Liver (tissue), 9 donors: Measurements from ENCODE around the gene BAHCC1. TPM values are rescaled to one million over a fixed set of nuclear protein-coding genes. Genes with fewer than 3 reads are reported as not detected.

Experiments
- DNase-seq: peaks from one replicate; pipeline ENCODE4 v3.0.0-alpha.2; 2017; ENCODE audit warnings: low spot score
- H3K27ac ChIP-seq, 2 donors: one replicate each; pipeline ENCODE4 v1.7.0; 2013; ENCODE audit warnings: inconsistent platforms in 2 of 2, low read length in 2 of 2, control low read depth in 1 of 2, low read depth in 1 of 2, mild to moderate bottlenecking in 1 of 2
- H3K27me3 ChIP-seq, 4 donors: one replicate each; pipeline versions ENCODE4 v1.6.1 to v1.7.0; 2013; ENCODE audit warnings: low read length in 3 of 4, inconsistent platforms in 1 of 4, mild to moderate bottlenecking in 1 of 4, moderate library complexity in 1 of 4; ENCODE audit not compliant: control insufficient read depth in 4 of 4, insufficient read depth in 4 of 4
- H3K36me3 ChIP-seq, 4 donors: one replicate each; pipeline versions ENCODE4 v1.6.1 to v1.7.0; 2013; ENCODE audit warnings: low read length in 3 of 4, mild to moderate bottlenecking in 3 of 4, low read depth in 1 of 4, moderate library complexity in 1 of 4; ENCODE audit not compliant: control insufficient read depth in 4 of 4, insufficient read depth in 3 of 4
- H3K4me1 ChIP-seq, 4 donors: one replicate each; pipeline versions ENCODE4 v1.6.1 to v1.7.0; 2013; ENCODE audit warnings: low read length in 3 of 4, mild to moderate bottlenecking in 3 of 4, moderate library complexity in 1 of 4; ENCODE audit not compliant: control insufficient read depth in 4 of 4, insufficient read depth in 4 of 4
- H3K4me3 ChIP-seq, 3 donors: one replicate each; pipeline versions ENCODE4 v1.6.1 to v1.7.0; 2013; ENCODE audit warnings: low read length in 3 of 3, control low read depth in 1 of 3, low read depth in 1 of 3, mild to moderate bottlenecking in 1 of 3
- H3K9ac ChIP-seq, 2 donors: one replicate each; pipeline ENCODE4 v1.7.0; 2013; ENCODE audit warnings: low read length in 2 of 2, mild to moderate bottlenecking in 2 of 2, moderate library complexity in 2 of 2, control low read depth in 1 of 2, low read depth in 1 of 2
- H3K9me3 ChIP-seq, 4 donors: one replicate each; pipeline versions ENCODE4 v1.6.1 to v1.7.0; 2013; ENCODE audit warnings: low read length in 3 of 4; ENCODE audit not compliant: control insufficient read depth in 4 of 4
- ATF3 ChIP-seq: IDR thresholded peaks from 2 replicates; pipeline ENCODE4 v1.6.1; 2016; ENCODE audit warnings: antibody characterized with exemption
- EGR1 ChIP-seq, 2 donors: IDR thresholded peaks; 2 replicates each; pipeline ENCODE4 v1.6.1; 2016 to 2018; ENCODE audit warnings: antibody characterized with exemption in 2 of 2, low read depth in 2 of 2
- FOXA1 ChIP-seq: IDR thresholded peaks from 2 replicates; pipeline ENCODE4 v1.6.1; 2016; ENCODE audit warnings: antibody characterized with exemption
- FOXA2 ChIP-seq: IDR thresholded peaks from 2 replicates; pipeline ENCODE4 v1.6.1; 2016; ENCODE audit warnings: antibody characterized with exemption
- GABPA ChIP-seq, 2 donors: IDR thresholded peaks in 1 of 2; conservative IDR thresholded peaks in 1 of 2; 2 replicates each; pipeline ENCODE4 v1.6.1; 2016; ENCODE audit warnings: antibody characterized with exemption in 2 of 2, mild to moderate bottlenecking in 1 of 2, moderate library complexity in 1 of 2
- HNF4A ChIP-seq, 2 donors: conservative IDR thresholded peaks; 2 replicates each; pipeline ENCODE4 v1.6.1; 2016; ENCODE audit warnings: antibody characterized with exemption in 2 of 2, mild to moderate bottlenecking in 2 of 2
- HNF4G ChIP-seq: IDR thresholded peaks from 2 replicates; pipeline ENCODE4 v1.6.1; 2016; ENCODE audit warnings: antibody characterized with exemption
- JUND ChIP-seq, 2 donors: IDR thresholded peaks; 2 replicates each; pipeline ENCODE4 v1.6.1; 2016; ENCODE audit warnings: antibody characterized with exemption in 2 of 2
- REST ChIP-seq: IDR thresholded peaks from 2 replicates; pipeline ENCODE4 v1.6.1; 2016; ENCODE audit warnings: antibody characterized with exemption, mild to moderate bottlenecking
- RXRA ChIP-seq, 2 donors: IDR thresholded peaks; 2 replicates each; pipeline ENCODE4 v1.6.1; 2017 to 2018; ENCODE audit warnings: antibody characterized with exemption in 2 of 2, mild to moderate bottlenecking in 1 of 2
- TAF1 ChIP-seq: conservative IDR thresholded peaks from 2 replicates; pipeline ENCODE4 v1.6.1; 2016; ENCODE audit warnings: antibody characterized with exemption, mild to moderate bottlenecking
- YY1 ChIP-seq: IDR thresholded peaks from 2 replicates; pipeline ENCODE4 v1.6.1; 2016; ENCODE audit warnings: antibody characterized with exemption, mild to moderate bottlenecking
- ZBTB33 ChIP-seq: IDR thresholded peaks from 2 replicates; pipeline ENCODE4 v1.6.1; 2016; ENCODE audit warnings: antibody characterized with exemption
- WGBS: extraction: QIAGEN DNeasy Blood & Tissue Kit; methylation state at CpG from one replicate; pipeline ENCODE4 v1.1.7; 2013; 5-methylcytosine and 5-hydroxymethylcytosine counted together
- polyA plus RNA-seq, 2 donors: library from polyadenylated mRNA; stranded (reverse) in 1 of 2; unstranded in 1 of 2; fragments of 200-250 nt in 1 of 2; fragments of >200 nt in 1 of 2; fragmentation: Nextera tagmentation in 1 of 2; extraction: Ambion mirVana in 1 of 2; gene quantifications; one replicate each; pipeline versions ENCODE4 v1.2.1 to v1.2.3, GENCODE V29; 2013 to 2015
- total RNA-seq, 2 donors: library from RNA; depleted of rRNA; stranded (reverse); fragments of >200 nt; gene quantifications; one replicate each; pipeline ENCODE4 v1.2.3, GENCODE V29; 2014
- donor health status: healthy.
- donor health status: healthy.
- donor health status: healthy.
- donor health status: healthy.
- donor health status: healthy.

Gene BAHCC1
- total and polyA plus RNA-seq, 4 donors, result 0.76 to 3.9 (median 2.5) TPM

- TF ChIP-seq FOXA2 (no peak), EGR1 (IDR thresholded peaks at IDR 0.05; ENCODE audit: low read depth in 2 of 2) (no peak), HNF4A (conservative IDR thresholded peaks at IDR 0.05) (no peak), GABPA (IDR thresholded peaks at IDR 0.05 in 1 of 2, conservative IDR thresholded peaks at IDR 0.05 in 1 of 2) (no peak), JUND (IDR thresholded peaks at IDR 0.05) (no peak), HNF4G (no peak)
Observed at GRCh38 chr17:81402530-81402941, 7.3 kb downstream of the BAHCC1 start (continued).

GRCh38 chr17:81402981-81403467, 7.8 kb downstream of the BAHCC1 start:
- no peaks in the 10 kb centered on the region for H3K27me3 ChIP-seq
- H3K4me1 ChIP-seq, result peaks cover 6 to 25% (median 15%) of the 10 kb centered on the region in 4 donors
- TF ChIP-seq ZBTB33 (no peak), FOXA1 (no peak), GABPA (IDR thresholded peaks at IDR 0.05 in 1 of 2, conservative IDR thresholded peaks at IDR 0.05 in 1 of 2) (no peak), RXRA (IDR thresholded peaks at IDR 0.05) (no peak), TAF1 (no peak)
- no peak overlapping the region for H3K27ac ChIP-seq
- DNase-seq, result no peak
- H3K9me3 ChIP-seq, result no peaks in the 10 kb centered on the region
- no peak overlapping the region for H3K9ac ChIP-seq
- H3K4me3 ChIP-seq, result no peak overlapping the region
- WGBS, result 91% methylated on average over 9 of the region's 9 CpGs
- no peaks in the 10 kb centered on the region for H3K36me3 ChIP-seq

GRCh38 chr17:81403671-81404534, 8.6 kb downstream of the BAHCC1 start:
- WGBS, result 84% methylated on average over 39 of the region's 39 CpGs
- no peak for DNase-seq
- no peak overlapping the region for H3K4me3 ChIP-seq
- H3K27me3 ChIP-seq, result no peaks in the 10 kb centered on the region
- peaks cover 6 to 23% (median 16%) of the 10 kb centered on the region in 4 donors for H3K4me1 ChIP-seq
- no peaks in the 10 kb centered on the region for H3K9me3 ChIP-seq
- H3K9ac ChIP-seq, result no peak overlapping the region
- H3K27ac ChIP-seq, result peak overlapping the region; percentile 43
- TF ChIP-seq RXRA (IDR thresholded peaks at IDR 0.05), result peak; percentile 14 to 23
- no peak for TF ChIP-seq FOXA2
- no peaks in the 10 kb centered on the region for H3K36me3 ChIP-seq

GRCh38 chr17:81404558-81405165, 9.4 kb downstream of the BAHCC1 start:
- no peaks in the 10 kb centered on the region for H3K36me3 ChIP-seq
- H3K27me3 ChIP-seq, result no peaks in the 10 kb centered on the region
- H3K9ac ChIP-seq, result no peak overlapping the region
- peak overlapping the region; percentile 10 to 33 for H3K27ac ChIP-seq
- no peak for DNase-seq
- H3K4me1 ChIP-seq, result peaks cover 6 to 21% (median 17%) of the 10 kb centered on the region in 4 donors
- H3K4me3 ChIP-seq, result no peak overlapping the region
- WGBS, result 72% methylated on average over 11 of the region's 11 CpGs
- TF ChIP-seq FOXA2, result no peak
- TF ChIP-seq ZBTB33, result no peak
- no peak for TF ChIP-seq YY1
- no peak for TF ChIP-seq RXRA (IDR thresholded peaks at IDR 0.05)
- TF ChIP-seq ATF3, result no peak
- no peak for TF ChIP-seq HNF4G
- no peak for TF ChIP-seq REST
- no peaks in the 10 kb centered on the region for H3K9me3 ChIP-seq
